Spleen (tissue), 11 donors: ENCODE measurements around the gene SEMG1. TPM values are rescaled to one million over a fixed set of nuclear protein-coding genes. Genes with fewer than 3 reads are reported as not detected.

Experiments
- DNase-seq: peaks from one replicate; pipeline ENCODE4 v3.0.0-alpha.2; 2020
- H3K27ac ChIP-seq, 8 donors: fragments of 200-600 bp; sonication (generic) in 7 of 8; 1 replicate in 4 of 8; 2 replicates in 4 of 8; pipeline versions ENCODE4 v1.5.0 to v1.8.0; 2016 to 2021; ENCODE audit warnings: inconsistent platforms in 4 of 8, mild to moderate bottlenecking in 4 of 8, moderate library complexity in 1 of 8
- H3K27me3 ChIP-seq, 7 donors: fragments of 200-600 bp; sonication (generic) in 6 of 7; replicated peaks in 1 of 7; 1 replicate in 4 of 7; 2 replicates in 3 of 7; pipeline versions ENCODE4 v1.5.0 to v1.8.0; 2016 to 2021; ENCODE audit warnings: inconsistent platforms in 3 of 7, mild to moderate bottlenecking in 1 of 7
- H3K36me3 ChIP-seq, 6 donors: fragments of 200-600 bp; sonication (generic) in 5 of 6; 1 replicate in 4 of 6; 2 replicates in 2 of 6; pipeline versions ENCODE4 v1.5.0 to v1.8.0; 2016 to 2021; ENCODE audit warnings: inconsistent platforms in 2 of 6
- H3K4me1 ChIP-seq, 6 donors: fragments of 200-600 bp; sonication (generic) in 5 of 6; 1 replicate in 3 of 6; 2 replicates in 3 of 6; pipeline versions ENCODE4 v1.5.0 to v1.8.0; 2016 to 2021; ENCODE audit warnings: inconsistent platforms in 3 of 6
- H3K4me3 ChIP-seq, 8 donors: fragments of 200-600 bp; sonication (generic) in 7 of 8; 1 replicate in 4 of 8; 2 replicates in 4 of 8; pipeline versions ENCODE4 v1.5.0 to v1.8.0; 2016 to 2021; ENCODE audit warnings: inconsistent platforms in 4 of 8, mild to moderate bottlenecking in 4 of 8, moderate library complexity in 2 of 8
- H3K9me3 ChIP-seq, 8 donors: fragments of 200-600 bp; sonication (generic) in 7 of 8; 1 replicate in 4 of 8; 2 replicates in 4 of 8; pipeline versions ENCODE4 v1.5.0 to v1.8.0; 2016 to 2021; ENCODE audit warnings: inconsistent platforms in 4 of 8
- POLR2A ChIP-seq, 3 donors: fragments of 450-650 bp; IDR thresholded peaks; one replicate each; pipeline ENCODE4 v1.5.1; 2017; ENCODE audit warnings: antibody characterized with exemption in 3 of 3, mild to moderate bottlenecking in 1 of 3
- POLR2AphosphoS5 ChIP-seq, 3 donors: sonication (generic); formaldehyde crosslinking; IDR thresholded peaks; one replicate each; pipeline ENCODE4 v1.5.1; 2017; ENCODE audit warnings: antibody characterized with exemption in 3 of 3
- WGBS, 5 donors: extraction: QIAGEN DNeasy Blood & Tissue Kit in 3 of 5; methylation state at CpG; one replicate each; pipeline versions ENCODE4 v1.1.5 to v1.1.7; 2013 to 2018; 5-methylcytosine and 5-hydroxymethylcytosine counted together
- intact Hi-C: fragments of 100-400 bp; cut with DNase I; formaldehyde crosslinking; loops from one replicate; pipeline ENCODE4 v1.15.0; 2023; ENCODE audit warnings: low total_unique reads
- polyA plus RNA-seq, 3 donors: library from polyadenylated mRNA; stranded (reverse); fragments of 200-250 nt; gene quantifications; one replicate each; pipeline ENCODE4 v1.2.1, GENCODE V29; 2013
- total RNA-seq, 7 donors: library from RNA; depleted of rRNA in 3 of 7; stranded (reverse); fragments of >200 nt in 3 of 7; fragmentation: NEBNext Ultra II Directional in 4 of 7; extraction: Animal tissue kit (Norgen Biotek cat#: 25700) in 4 of 7; gene quantifications; one replicate each; pipeline versions ENCODE4 v1.1.0 to v1.2.1, GENCODE V29; 2016 to 2021
- TF ChIP-seq, protein P1 (sequence below), 11 experiments: fragments of 200-600 bp in 7 of 11; fragments of 450-650 bp in 4 of 11; sonication (generic) in 4 of 11; IDR thresholded peaks in 8 of 11; conservative IDR thresholded peaks in 3 of 11; 1 replicate in 7 of 11; 2 replicates in 4 of 11; pipeline versions ENCODE4 v1.4.0 to v1.8.0; 2016 to 2021; ENCODE audit warnings: antibody characterized with exemption in 11 of 11, inconsistent platforms in 4 of 11, mild to moderate bottlenecking in 1 of 11
- donor health status: healthy with polysubstance abuse.
- donor health status: DM: no; HTN: no; CAD: no; lungs with moderate emphysema.
- donor health status: DM: no; HTN: no; CAD: no.
- donor health status: Bipolar disorder and iron deficiency.
- donor health status: healthy.
- donor health status: DM: no; HTN: no; CAD: no.
- donor health status: DM: yes; HTN: yes; CAD: no.

Gene SEMG1
- total and polyA plus RNA-seq, 10 donors: 0.72 TPM; not detected in 9

DNA sequence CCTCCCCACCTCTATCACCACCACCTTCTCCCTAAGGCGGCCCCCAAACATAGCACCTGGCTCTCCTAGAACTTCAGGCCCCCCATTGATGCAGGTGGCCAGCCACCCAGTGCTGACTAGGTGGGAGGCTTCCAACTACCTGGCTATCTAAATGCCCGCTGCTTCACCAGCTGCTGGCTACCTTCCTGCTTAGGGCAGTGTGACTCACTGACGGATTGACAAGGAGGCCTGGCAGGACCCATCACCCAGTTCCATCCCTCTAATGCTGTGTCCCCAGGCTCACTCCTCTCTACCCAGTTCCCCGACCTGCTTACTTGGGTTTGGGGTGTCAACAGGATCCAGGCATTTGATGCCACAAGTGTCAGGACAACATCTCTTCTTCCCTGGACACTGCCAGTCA lies 46.4 kb downstream of the SEMG1 start:
- Histone ChIP-seq H3K27me3 (peaks cover 0 to 54% (median 4%) of the 10 kb centered on the region in 7 donors), H3K27ac (peak overlapping the region in 4 of 8 donors; percentile 74 to 84 (median 79)), H3K4me3 (peak overlapping the region in 1 of 8 donors; percentile 10), H3K36me3 (no peaks in the 10 kb centered on the region), H3K4me1 (peaks cover 0 to 17% (median 4%) of the 10 kb centered on the region in 6 donors), H3K9me3 (no peaks in the 10 kb centered on the region)
- DNase-seq: no peak
- 80 to 90% (median 83%) methylated on average over 4 of the region's 4 CpGs for WGBS, 5 donors
- TF ChIP-seq, protein P1, sequence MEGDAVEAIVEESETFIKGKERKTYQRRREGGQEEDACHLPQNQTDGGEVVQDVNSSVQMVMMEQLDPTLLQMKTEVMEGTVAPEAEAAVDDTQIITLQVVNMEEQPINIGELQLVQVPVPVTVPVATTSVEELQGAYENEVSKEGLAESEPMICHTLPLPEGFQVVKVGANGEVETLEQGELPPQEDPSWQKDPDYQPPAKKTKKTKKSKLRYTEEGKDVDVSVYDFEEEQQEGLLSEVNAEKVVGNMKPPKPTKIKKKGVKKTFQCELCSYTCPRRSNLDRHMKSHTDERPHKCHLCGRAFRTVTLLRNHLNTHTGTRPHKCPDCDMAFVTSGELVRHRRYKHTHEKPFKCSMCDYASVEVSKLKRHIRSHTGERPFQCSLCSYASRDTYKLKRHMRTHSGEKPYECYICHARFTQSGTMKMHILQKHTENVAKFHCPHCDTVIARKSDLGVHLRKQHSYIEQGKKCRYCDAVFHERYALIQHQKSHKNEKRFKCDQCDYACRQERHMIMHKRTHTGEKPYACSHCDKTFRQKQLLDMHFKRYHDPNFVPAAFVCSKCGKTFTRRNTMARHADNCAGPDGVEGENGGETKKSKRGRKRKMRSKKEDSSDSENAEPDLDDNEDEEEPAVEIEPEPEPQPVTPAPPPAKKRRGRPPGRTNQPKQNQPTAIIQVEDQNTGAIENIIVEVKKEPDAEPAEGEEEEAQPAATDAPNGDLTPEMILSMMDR (IDR thresholded peaks at IDR 0.05 in 8 of 11, conservative IDR thresholded peaks at IDR 0.05 in 3 of 11): no peak
- TF ChIP-seq POLR2AphosphoS5 (IDR thresholded peaks at IDR 0.05) (no peak), POLR2A (IDR thresholded peaks at IDR 0.05) (no peak)
- intact Hi-C loops: no loop called here

DNA sequence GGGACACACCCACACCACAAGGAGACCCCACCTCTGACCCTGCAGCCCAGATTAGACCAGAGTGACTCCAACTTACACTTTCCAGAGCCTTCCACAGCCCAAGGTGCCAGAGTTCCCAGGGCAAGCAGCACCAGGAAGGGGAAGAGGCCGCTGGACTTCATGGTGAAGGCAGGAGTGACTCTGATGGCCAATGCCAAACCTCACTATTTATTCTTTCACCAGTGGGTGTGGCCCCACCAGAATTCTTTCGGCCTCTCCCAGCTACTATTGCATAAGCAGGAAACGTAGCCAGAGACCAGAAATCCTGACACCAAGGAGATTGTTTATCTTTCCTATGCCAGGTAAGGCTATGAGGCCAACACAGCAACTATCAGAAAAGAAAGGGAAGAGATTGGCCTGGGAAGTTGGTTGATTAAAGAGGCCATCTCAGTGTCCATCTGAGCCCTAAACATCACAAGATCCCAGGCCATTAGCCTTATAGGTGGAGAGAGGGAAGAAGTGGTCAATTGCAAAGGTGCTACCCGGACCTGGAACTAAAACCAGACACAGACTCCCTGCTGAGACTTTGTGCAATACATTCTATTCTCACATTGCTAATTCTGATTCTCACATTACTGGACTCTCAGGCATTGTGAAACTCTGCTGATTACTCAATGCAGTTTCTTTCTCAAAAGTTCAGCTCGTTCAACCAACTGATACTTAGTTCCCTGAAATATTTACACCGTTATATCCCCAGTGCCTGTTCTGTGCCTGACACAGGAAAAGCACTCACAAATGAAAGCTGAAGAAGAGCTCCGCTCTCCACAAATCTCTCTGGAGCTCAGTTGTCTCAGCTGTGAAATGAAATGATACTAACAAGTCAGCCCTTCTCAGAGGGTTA lies 47.8 kb downstream of the SEMG1 start, which contains the start of gene SLPI:
Gene SLPI (minus strand): TSS at position 182 of the 880 bp plus-strand sequence. CDS start 21 bp downstream, at position 161.
- intact Hi-C loops: no loop called here
- WGBS, 5 donors: 20 to 50% (median 34%) methylated on average over 7 of the region's 7 CpGs
- H3K27ac ChIP-seq: peak within 1 kb of the TSS in 6 of 8 donors; percentile 54 to 84 (median 74)
- TF ChIP-seq, protein P1 (IDR thresholded peaks at IDR 0.05 in 8 of 11, conservative IDR thresholded peaks at IDR 0.05 in 3 of 11): no peak
- TF ChIP-seq POLR2A (IDR thresholded peaks at IDR 0.05): no peak
- no peak for TF ChIP-seq POLR2AphosphoS5 (IDR thresholded peaks at IDR 0.05)
- H3K4me3 ChIP-seq: peak within 1 kb of the TSS in 2 of 8 donors; percentile 1 to 10
- peak; percentile 69 for DNase-seq
- H3K4me1 ChIP-seq: peaks cover 0 to 17% (median 4%) of the 10 kb centered on the region in 6 donors
- no peaks in the 10 kb centered on the region for H3K9me3 ChIP-seq
- H3K36me3 ChIP-seq: no peaks in the 10 kb centered on the region
- H3K27me3 ChIP-seq: peaks cover 0 to 61% (median 4%) of the 10 kb centered on the region in 7 donors

DNA sequence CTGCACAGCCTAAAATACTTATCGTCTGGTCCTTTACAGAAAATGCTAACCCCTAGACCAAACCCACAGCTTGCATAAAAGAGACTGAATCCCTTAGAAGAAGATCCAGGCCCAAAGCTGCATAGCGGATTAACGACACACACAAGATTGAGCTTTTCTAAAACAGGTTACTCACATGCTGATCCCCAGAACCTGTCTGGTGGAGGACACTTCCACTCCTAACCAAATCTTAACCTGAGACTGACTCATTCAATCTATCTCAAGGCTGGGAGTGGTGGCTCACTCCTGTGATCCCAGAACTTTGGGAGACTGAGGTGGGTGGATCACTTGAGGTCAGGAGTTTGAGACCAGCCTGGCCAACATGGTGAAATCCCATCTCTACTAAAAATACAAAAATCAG lies 50.3 kb downstream of the SEMG1 start:
- no peak for TF ChIP-seq POLR2A (IDR thresholded peaks at IDR 0.05)
- TF ChIP-seq, protein P1 (IDR thresholded peaks at IDR 0.05 in 8 of 11, conservative IDR thresholded peaks at IDR 0.05 in 3 of 11): no peak

DNA sequence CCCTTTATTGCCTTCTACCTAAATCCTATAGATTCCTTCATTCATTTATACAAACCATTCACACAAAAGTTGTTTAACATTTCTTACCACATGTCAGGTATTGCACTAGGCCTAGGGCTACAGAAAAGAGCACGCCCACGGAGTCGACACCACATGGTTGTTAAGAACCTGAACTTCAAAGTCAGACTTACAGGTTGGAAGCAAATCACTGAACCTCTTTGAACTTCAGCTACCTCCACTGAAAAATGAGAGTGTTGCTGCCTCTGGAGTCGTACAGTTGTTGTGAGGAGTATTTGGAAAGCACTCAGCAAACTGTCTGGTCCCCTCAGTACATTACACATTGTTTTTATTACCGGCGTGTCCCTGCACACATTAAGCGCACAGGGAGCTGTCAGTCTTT lies 50.9 kb downstream of the SEMG1 start:
- no peak overlapping the region for H3K27ac ChIP-seq
- TF ChIP-seq, protein P1 (IDR thresholded peaks at IDR 0.05 in 8 of 11, conservative IDR thresholded peaks at IDR 0.05 in 3 of 11): no peak
- TF ChIP-seq POLR2AphosphoS5 (IDR thresholded peaks at IDR 0.05) (no peak), POLR2A (IDR thresholded peaks at IDR 0.05) (no peak)
- intact Hi-C loops: no loop called here
- H3K9me3 ChIP-seq: no peaks in the 10 kb centered on the region
- 85 to 90% (median 87%) methylated on average over 7 of the region's 7 CpGs for WGBS, 5 donors
- H3K36me3 ChIP-seq: no peaks in the 10 kb centered on the region
- no peak for DNase-seq
- peaks cover 0 to 59% (median 0%) of the 10 kb centered on the region in 7 donors for H3K27me3 ChIP-seq
- peaks cover 0 to 17% (median 4%) of the 10 kb centered on the region in 6 donors for H3K4me1 ChIP-seq
- no peak overlapping the region for H3K4me3 ChIP-seq

More for the DNA sequence above, 50.3 kb downstream of the SEMG1 start:
- Histone ChIP-seq H3K27me3 (peaks cover 0 to 64% (median 0%) of the 10 kb centered on the region in 7 donors), H3K4me3 (no peak overlapping the region), H3K9me3 (no peaks in the 10 kb centered on the region), H3K36me3 (no peaks in the 10 kb centered on the region), H3K27ac (no peak overlapping the region), H3K4me1 (peaks cover 0 to 17% (median 4%) of the 10 kb centered on the region in 6 donors)
- WGBS, 5 donors: 75 to 96% (median 81%) methylated on average over 3 of the region's 3 CpGs
- no peak for DNase-seq
- intact Hi-C loops: no loop called here
